Amniotic stem cell (primary cell): Measurements from ENCODE around the gene SLC35E1.
"Not testable (repeated sequence)": the region's sequence is repeated elsewhere in the genome, so short reads cannot be mapped to it uniquely, and the experiment has no call there.

ENCODE experiments used
- DNase-seq: peaks from one replicate; lab custom pipeline; 2025; lab: John Stamatoyannopoulos, UW

SLC35E1 gene

GRCh38 chr19:16543734-16544133 lies 28.5 kb downstream of the SLC35E1 start:
- DNase-seq: not testable (repeated sequence)

DNA sequence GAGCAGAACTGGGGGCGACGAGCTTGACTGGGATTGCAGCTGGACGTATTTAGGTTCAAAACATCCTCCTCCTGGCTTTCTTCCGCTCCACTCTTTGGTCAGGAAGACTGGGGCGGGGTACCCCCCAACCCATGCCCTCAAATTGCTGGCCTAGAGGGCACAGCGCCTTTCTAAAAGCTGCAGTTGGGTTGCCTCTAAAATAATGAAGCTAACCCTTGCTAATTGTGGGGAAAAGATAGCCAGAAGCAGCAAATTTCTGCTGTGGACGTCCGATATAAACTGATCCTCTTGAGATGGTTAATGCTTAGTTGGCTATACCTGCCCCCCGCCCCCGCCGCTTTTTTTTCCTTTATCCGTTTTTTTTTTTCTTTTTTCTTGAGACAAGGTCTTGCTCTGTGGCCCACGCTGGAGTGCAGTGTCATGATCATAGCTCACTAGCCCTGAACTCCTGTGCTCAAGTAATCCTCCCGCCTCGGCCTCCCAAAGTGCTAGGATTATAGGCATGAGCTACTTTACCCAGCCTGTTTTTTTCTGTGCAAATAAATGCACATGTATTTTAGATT lies 29.2 kb downstream of the SLC35E1 start:
- DNase-seq: no peak

DNA sequence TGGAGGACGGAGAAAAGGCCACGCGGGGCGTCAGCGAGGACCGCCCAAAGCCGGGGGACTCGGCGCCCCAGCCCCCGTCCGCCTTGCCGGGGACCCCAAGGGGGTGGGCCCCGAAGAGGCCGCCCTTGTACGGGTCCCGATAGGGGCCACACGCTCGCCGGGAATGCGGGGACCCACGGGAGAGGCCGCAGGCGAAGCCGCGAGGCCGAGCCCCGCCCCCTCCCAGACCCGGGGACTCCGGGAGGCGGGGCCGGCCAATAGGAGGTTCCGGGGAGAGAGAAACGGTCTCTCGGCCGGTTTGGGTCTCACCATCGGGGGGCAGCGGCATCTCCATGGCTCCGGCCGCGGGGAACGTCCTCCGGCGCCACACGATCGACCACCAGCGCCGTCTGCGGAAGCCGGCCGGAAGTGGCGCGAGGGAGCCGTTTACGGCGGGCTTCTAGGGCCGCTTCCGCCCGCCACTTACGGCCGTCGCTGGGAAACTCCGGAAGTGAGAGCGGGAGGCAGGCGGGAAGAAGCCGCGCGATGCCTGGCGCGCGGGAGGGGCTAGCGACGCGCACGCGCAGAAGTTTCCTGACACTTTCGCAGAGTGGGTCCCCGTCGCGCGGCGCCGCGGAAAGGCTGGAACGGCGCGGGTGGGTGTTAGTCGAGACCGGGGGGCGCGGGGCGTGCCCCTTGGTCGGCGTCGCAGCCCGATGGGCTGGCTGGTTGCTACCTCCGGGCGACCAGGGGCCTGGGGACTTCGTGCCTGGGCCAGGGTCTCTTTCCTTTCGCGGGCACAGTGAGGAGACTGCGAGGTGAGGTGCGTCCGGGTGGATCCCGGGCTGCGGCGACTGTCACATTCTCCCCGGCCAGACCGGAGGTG lies 29.9 kb downstream of the SLC35E1 start, which contains the start of gene CHERP:
Gene CHERP (minus strand): TSS at position 393 of the 865 bp plus-strand sequence. CDS start 59 bp downstream, at position 334.
- peak; percentile 89 for DNase-seq

DNA sequence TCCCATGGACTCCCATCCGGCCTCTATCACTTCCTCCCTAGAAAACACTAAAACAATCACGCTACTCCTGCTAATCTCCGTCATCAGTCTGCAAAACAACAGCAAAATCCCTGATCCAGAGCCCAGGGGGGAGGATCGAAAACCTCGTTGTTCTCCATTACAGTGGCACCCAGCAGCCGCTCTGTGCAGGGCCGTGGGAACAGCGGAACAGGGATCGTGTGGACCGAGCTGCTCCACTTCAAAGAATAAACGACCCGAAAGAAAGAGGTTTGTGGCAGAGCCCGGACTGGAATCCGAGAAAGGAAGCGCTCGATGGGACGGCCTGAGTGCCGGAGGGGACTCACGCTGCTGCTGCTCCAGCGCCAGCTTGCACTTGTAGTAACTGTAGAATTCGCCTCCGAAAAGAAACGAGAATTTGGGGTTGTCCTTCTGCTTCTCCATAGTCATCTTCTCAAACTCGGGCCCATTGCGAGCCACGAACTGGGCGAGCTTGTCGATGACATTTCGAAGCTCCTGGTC lies 30.6 kb downstream of the SLC35E1 start:
- no peak for DNase-seq

GRCh38 chr19:16540948-16541347 lies 31.3 kb downstream of the SLC35E1 start:
- DNase-seq: no peak

DNA sequence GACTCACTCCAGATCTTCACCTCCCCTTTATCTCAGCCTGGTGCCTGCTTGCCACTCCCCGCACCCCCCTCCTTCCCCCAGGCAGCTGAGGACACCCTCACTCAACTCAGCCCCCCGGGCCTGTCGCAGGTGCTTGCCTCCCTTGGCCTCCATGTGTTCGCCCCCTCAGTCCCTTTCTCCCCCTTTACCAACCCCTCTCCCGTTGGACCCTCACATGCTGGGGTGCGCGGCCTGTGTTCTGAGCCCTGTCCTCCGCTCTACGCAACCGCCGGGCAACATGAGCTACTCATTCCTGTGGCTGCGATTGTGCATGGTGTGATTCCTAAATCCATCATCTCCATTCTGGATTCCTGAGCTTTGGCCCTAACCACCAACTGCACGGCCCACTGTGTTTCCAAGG lies 35.1 kb downstream of the SLC35E1 start:
- DNase-seq: no peak

- no peak for DNase-seq
These were observed 36.1 kb downstream of the SLC35E1 start for GRCh38 chr19:16536130-16536529.

DNA sequence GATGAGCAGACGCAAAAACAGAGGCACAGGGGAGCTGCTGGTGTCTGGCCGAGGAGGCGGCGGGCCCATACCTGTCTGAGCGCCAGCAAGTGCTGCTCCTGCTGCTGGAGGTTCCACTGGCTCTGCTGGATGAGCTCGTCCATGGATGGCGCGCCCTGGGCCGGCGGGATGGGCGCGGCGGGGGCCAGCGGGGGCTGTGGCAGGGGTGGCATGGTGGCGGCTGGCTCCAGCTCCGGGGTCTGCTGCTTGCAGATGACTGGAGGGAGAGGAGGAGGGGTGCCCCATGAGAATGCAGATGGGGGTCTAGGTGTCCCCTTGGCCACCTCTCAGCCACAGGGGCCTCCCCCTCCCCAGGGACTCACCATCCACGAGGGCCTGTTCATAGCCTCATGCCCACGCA lies 36.8 kb downstream of the SLC35E1 start:
- no peak for DNase-seq

- DNase-seq: no peak
These were observed 39.6 kb downstream of the SLC35E1 start for GRCh38 chr19:16532440-16533234.

DNA sequence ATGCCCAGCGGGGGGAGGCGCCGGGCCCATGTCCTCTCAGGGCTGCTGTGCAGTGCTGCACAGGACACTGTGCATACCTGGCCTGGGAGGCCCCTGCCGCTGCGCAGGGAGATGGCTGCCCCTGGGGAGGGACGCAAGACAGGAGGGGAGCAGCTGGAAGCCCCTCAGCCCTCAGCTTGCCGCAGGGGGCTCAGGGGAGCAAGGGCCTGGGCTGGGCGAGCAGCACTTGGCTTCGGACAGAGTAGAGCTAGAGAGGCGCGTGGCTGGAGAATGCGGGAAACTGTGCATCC lies 40.9 kb downstream of the SLC35E1 start:
- no peak for DNase-seq

- DNase-seq: no peak
These were observed 41.5 kb downstream of the SLC35E1 start for GRCh38 chr19:16530540-16531379.

GRCh38 chr19:16529466-16530144 lies 42.6 kb downstream of the SLC35E1 start:
- no peak for DNase-seq

DNA sequence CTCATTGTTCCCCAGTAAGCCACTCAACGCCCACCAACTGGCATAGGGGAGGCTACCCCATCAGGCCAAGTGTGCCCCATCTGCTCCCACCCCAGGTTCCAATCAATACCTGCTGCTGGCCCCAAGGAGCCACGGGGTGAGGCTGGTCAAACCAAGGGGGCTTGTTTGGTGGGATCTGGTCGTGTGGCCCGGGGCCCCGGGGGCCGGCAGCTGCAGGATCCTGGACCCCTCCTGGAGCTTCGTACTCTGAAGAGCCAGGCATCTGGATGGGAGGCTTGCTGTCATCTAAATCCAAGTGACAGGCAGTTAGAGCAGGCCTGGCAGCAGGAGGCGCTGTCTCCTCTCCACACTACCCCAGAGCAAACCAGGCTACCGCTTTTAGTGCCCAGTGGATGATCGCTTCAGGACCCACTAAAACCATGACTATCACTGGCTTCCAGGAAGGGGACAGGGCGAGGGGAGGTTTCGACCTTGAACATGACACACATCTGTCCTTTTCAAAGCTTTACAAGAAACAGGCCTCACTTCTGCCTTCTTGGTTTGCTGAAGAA lies 44.2 kb downstream of the SLC35E1 start:
- no peak for DNase-seq

DNA sequence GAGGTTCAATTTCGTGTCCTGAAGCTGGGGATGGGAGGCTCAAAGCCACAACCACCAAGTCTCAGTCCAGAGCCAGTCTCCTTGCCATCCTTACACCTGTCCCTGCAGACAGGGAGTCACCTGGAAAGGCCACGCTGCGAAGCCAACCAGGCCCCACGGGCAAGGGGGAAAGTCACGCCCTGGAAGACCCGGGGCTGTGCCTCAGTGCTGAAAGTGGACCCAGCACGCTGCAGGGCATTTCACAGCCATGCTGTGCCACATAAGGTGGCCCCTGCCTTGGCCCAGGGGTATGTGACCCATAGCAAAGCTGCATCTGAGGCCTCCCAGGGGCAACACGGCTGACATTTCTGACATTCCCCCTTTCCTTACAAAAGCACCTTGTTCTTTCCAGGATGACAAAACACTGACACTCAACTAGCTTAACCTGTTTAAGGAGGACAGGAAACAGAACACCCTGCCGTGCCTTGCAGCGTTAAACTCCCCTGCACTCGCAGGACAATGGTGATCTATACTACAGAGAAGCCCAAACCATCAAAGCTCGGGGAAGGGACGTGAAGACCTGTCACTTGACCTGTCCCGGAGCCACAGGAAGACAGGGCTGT lies 44.8 kb downstream of the SLC35E1 start:
- no peak for DNase-seq

DNA sequence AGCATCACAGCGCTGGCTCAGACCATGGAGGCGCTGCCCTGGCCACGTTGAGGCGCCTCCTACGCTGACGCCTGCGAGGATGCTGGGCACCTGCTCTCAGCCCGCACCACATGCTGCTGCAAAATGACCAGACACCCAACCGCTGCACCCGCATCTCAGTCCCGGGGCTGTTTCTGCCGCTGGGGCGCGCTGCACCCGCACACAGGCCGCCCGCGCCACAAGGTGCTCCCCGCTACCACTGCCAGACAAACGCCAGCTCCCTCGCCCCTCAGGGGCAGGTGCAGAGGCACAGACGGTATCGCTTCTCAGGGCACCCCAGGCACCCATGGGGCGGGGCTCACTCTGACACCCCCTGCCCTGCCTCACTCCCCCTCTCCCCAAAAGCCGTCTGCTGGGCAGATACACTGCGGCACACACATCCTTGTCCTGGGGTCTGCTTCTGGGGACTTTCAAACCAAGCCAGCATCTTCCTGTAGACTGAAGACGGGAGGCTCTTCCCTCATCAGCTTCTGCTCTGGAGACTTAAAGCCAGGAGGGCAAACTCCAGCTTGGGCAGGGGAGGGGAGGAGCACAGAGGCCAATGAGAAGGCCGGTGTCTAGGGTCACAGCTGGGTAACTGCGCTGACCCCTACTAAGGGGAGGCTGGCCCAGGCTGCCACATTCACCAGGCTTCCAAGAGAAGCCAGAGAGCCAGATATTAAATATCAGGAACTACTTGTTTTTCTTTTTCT lies 46.3 kb downstream of the SLC35E1 start:
- no peak for DNase-seq

DNA sequence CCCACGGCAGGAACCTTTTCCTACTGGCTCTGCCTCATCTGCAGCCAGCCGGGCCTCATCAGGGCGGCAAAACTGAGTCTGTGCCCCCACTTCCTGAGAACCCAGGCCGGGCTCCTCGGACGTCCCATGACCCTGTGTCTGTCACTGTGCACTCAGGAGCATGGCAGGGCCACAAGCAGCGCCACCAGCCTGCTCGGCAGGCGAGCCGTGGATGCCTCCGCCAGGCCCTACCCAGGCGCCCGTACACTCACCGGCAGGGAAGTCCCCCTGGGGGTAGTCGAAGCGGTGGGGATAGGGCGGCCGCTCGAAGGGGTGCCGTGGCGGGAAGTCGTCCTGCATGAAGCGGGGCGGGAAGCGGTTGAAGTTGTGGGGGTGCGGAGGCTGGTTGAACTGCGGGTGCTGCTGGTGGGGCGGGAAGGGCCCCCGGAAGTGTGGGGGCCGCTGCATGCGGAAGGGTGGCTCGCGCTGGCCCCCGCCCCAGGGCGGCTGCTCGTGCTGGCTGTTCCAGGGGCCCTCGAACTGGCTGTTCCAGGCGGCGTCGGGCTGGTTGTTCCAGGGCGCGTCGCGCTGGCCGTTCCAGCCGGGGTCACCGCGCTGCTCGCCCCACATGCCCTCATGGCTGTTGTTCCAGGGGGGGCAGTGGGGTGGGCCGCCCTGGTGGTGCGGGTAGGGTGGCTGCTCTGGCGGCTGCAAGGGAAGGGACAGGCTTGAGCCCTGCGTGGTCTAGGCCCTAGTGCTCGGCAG lies 47.1 kb downstream of the SLC35E1 start:
- no peak for DNase-seq

- DNase-seq: no peak
These were observed 49.4 kb downstream of the SLC35E1 start for GRCh38 chr19:16522559-16523377.

DNA sequence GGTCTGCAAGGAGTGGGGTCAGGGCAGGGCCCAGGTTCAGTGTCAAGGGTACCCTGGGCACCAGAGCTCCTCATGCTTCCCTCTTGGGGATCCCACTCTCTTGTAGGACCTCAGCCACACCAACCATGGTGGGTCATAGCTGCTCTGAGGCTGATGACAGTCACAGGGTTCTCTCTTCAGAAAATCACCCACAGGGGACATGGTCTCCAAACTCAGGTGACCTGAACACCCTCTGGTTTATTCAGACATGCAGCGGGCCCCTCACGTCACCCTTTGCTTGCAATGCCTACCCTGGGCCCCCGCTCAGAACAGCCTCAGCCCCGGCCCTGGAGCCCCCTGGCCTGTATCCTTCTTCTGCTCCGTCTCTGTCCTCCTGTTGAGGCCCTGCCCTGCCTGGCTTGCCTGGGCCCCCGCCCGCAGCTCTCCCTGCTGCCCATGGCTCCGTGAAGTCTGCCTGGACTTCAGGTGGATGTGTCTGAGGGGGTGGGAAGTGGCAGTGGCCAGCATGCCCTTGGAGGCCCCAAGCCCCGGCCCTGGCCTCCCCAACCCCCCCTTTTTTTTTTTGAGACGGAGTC lies 50.4 kb downstream of the SLC35E1 start:
- DNase-seq: no peak
